LNCaP clone FGC (cell line): ENCODE data around the gene MYMK.

Experiments
- DNase-seq: peaks from one replicate; pipeline ENCODE4 v3.0.0-alpha.2; 2011; ENCODE audit warnings: low read depth
- H3K4me3 ChIP-seq: 2 replicates; pipeline ENCODE4 v1.5.1; 2011; ENCODE audit warnings: mild to moderate bottlenecking, low read depth, low read length, control low read depth
- CTCF ChIP-seq: IDR thresholded peaks from 2 replicates; pipeline ENCODE4 v1.5.1; 2012; ENCODE audit warnings: mild to moderate bottlenecking; ENCODE audit not compliant: control insufficient read depth, insufficient read depth; ENCODE audit errors: extremely low read depth

Gene MYMK

GRCh38 chr9:133465984-133466383, 58.8 kb downstream of the MYMK start:
- H3K4me3 ChIP-seq: no peak overlapping the region
- DNase-seq: no peak
- TF ChIP-seq CTCF: no peak

GRCh38 chr9:133464638-133465037, 60.1 kb downstream of the MYMK start:
- no peak for DNase-seq
- TF ChIP-seq CTCF: no peak
- H3K4me3 ChIP-seq: no peak overlapping the region
